ENCODE measurements around the gene FHOD1.

The FHOD1 gene

DNA sequence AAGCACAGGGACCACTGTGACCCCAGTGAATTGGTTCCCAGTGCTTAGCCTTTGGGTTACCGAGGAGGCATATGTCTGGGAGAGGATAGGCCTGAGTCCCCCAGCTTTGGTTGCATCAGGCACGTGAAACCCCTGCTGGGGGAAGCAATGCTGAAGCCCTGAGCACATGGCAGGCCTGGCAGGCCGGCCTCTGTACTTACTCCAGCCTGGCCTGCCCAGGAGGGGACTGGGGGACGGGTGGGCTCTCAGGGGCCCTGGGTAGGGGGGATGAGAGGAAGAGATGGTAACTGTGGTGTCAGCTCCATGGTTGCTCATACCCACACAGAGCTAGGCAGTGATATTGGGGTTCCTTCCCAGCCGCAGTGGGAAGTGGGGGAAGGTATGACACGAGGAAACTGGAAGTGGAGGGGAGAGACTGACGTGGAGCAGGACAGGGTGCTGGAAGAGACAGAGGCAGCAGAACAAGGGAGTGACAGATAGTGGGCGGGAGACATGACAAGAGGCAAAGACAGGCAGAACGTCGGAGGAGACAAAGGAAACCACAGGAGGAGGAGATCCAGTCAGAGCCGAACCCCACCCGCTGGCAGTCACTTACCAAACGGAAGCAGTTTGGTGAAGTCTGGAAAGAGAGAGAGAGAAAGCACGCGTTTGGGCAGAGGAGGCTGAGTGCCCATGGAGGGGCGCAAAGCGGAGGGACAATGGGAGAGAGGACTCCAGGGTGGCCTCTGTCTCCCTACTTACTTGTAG is 11.3 kb downstream of the FHOD1 start:
- peak in 2 of 51 donors; percentile 21 to 59 for DNase-seq

DNA sequence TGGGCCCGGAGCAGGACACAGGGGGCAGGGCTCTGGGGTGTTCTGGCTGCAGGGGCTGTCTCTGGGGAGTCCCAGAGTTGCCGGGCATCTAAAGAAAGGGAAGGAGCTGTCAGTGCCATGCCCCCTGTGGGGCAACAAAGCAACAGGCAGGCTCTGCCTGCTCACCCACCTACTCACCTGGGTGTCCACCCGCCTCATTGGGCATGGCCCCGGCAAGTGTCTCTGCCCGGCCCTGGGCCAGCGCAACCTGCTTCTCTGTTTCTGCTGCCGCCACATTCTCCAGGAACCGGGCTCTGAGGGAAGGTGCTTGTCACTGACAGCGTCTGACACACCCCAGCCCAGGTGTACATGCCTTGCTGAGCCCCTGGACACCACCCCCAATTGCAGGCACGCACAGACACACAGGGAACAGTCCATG is 13.1 kb downstream of the FHOD1 start:
- no peak for DNase-seq

DNA sequence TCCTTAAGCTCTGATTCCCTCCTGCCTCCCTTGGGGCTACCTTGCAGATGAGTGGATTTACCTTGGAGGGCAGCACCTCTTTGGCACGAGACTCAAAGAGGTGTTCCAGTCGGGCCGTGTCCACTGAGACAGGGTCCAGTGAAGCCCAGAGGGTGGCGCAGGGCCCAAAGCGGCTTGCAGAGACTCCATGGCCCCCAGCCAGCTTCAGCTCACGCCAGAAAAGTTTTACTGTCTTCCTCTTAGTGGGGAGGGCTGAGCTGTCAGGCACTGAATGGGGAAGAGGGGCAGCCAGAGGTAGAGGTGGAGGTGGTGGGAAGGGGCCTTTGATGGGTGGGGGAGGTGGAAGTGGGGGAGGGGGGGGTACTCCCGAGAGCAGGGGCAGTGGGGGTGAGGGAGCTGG is 13.7 kb downstream of the FHOD1 start:
- no peak for DNase-seq

DNA sequence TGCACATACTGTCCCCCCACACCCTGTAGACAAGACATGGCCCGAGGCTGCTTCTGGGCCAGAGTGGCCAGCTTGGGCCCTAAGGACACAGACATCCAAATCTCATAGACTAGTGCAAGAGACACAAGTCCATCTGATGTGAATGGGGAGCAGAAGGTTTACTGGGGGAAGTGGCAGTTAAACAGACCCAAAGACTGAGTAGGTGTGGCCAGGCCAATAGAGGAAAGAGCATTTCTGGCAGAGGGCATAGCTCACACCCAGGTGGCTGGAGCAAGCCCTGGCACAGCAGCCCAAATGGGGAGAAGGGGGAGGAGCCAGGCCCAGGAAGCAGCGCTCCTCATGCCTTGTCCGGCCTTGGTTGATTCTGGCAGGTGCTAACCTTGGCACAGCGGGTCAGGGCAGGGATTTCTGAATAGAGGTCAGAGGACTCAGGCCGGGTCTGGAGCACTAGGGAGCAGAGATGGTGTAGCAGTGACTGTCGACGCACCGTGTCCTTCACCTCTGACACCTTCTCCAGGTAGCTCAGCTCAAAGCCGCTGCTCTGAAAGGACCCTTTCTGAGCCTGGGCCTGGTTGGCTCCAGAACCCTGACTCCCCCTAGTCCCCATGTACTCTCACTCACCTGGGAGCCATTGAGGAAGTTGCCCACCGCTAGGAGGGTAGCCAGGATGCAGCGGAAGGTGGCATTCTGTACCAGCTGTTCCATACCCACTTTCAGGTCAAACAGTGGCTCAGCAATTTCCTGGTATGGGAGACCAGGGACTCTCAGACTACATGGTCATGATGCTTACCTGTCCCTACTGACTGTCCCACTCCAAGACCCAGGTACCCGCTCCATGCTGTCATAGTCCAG is 16.2 kb downstream of the FHOD1 start:
- DNase-seq = no peak

DNA sequence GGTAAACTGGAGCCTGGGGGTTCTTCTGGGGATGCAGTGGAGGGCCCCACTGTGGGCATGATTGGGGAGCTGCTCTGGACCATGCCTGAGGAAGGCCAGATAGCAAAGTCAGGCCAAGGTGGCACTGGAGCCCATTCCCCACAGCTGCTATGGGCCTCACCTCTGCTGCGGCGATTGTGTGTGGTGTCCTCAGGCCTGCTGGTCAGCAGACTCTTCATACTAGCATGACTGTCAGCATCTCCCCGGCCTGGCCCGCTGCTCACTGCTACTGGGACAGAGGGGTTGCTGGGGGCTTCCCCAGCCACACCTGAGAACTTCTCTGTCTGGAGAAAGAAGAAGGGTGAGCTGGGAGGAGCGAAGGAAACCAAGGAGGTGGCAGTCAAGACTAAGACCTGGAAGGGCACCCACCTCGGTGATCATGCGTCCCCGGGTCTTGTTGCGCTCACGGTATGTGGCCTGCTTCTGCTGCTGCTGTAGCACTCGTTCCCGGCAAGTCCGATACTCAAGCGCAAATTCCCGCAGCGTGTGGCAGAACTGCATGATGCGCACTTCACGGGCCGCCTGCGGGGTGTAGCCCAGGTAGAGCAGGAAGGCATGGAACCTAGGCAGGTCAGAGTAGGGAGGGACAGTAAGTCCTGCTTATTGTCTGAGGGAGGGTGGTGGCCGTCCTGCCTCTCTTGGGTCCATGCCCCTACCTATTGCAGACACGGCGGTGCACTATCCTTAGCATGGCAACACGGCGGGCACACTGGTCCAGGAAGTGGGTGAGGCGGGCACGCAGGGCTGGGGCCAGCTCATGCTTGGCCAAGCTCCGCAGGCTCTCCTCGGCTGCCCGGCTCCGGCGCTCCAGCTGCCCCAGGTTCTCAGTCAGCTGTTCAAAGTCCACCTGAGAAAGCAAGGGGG is 17.1 kb downstream of the FHOD1 start:
- no peak for DNase-seq

DNA sequence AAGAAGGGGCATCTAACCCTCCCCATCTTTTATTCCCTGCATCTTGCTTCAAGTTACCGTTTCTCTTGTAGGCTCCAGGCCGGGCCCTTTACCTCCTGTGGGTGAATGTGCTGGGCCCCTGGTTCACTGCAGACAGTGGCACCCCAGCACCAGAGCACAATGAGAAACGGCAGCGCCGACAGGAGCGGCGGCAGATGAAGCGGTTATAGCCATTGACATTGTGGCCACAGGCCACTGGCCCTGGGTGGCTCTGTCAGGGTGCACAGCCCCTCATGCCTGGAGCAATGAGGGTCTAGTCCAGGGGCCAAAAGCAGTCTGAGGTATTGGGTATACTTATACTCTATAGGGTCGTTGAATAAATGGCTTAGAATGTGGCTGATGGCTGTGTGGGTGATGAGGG is 18.4 kb downstream of the FHOD1 start:
- DNase-seq = no peak

DNA sequence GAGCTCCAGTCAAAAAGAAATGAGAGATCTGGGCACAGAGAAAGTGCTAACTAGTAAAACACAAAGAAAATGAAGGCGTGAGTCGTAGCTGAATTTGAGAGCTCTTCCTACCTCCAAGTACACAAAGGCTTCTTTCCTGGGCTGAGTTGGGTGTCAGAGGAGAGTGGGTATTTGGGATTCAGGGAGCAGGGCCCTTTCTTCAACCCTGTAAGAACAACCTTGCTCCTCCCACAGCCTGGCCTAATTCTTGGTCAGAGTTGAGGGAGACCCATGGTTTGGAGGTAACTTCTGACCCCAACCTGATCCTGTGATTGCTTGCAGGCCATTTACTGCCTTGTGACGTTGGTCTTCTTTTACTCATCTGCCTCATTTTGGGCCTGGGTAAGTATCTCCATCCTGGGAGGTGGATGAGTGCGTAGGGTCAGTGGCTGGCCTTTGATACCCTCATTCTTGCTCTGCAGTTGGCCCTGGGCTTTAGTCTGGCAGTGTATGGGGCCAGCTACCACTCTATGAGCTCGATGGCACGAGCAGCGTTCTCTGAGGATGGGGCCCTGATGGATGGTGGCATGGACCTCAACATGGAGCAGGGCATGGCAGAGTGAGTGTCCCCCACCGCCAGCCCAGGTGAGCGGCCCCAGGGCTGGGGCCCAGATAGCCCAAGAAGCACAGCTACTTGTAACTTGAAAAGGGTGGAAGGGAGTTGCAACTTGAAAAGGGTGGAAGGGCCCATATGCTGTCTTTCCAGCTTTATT is 19.1 kb downstream of the FHOD1 start:
- DNase-seq = no peak

DNA sequence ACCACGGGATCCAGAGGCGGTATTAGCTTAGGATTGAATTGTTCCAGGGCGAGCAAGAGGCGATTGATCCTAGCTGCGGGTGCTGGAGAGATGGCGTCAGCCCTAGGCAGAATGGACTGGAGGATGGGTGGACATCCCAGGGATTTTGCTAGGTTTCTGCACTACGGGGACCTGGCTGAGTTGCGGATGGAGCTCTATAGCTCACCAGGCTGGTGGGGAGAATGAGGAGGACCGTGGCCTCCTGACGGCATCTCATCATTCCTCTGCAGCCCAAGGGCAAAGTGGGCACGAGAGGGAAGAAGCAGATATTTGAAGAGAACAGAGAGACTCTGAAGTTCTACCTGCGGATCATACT is 19.7 kb downstream of the FHOD1 start:
- no peak for DNase-seq

DNA sequence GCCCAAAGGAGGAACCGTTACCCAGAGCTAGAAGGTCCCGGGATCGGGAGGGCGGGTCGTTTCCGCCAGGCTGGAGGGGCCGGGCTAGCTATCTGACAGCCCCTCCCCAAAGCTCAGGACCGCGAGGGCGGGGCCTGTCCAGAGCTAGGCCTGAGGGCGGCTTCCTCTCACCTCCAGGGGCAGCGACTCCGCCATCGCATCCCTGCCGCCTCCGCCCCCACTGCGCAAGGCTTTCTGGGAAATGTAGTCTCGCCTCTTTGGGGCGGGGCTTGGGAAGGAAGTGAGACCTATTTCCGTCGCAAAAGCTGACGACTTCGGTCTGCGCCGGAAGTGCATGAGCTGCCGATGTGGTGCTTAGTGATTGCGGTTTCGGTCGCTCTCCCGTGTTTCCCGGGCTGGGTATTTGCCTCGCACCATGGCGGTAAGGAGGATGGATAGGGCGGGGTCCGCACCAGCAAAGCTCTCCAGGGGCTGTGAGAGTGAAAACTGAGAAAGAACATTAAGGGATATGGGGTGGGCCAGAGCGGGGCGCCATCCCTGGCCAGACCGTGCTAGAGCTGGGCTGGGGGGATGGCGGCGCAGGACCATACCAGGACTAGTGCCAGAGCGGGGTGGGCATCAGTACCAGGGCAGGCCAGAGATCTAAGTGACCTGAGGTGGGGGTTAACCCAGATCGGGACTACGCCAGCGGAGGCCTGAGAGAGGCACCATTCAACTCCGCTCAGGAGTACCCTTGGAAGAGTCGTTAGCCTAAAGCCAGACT is 20.3 kb downstream of the FHOD1 start, which contains the start of gene TMEM208:
TMEM208 (plus strand) TSS at position 327 of the 763 bp plus-strand sequence; CDS start at position 416, 89 bp downstream.
- peak; percentile 72 to 98 (median 92) for DNase-seq

DNA sequence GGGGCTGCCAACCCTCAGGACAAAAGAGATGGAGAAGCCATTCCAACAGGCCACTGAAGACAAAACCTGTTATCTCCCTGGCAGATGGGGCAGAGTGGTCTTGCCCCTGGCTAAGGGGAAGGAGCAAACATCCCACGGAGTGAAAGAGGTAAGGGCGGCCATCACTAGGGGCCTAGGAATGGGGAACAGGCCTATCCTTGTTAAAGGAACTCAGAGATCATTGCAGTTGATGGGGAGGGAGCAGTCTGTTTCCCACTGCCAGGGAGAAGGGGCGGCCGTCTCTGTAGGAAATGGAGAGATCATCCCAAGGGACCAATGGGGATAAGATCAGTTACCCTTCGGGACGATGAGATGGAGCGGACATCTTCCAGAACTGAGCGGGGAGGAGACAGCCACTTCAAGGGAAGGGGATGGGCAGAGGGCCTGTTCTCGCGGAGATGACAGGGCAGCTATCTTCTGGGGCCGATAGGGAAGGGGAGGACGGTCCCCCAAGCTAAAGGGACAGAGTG is 20.9 kb downstream of the FHOD1 start:
- no peak for DNase-seq

DNA sequence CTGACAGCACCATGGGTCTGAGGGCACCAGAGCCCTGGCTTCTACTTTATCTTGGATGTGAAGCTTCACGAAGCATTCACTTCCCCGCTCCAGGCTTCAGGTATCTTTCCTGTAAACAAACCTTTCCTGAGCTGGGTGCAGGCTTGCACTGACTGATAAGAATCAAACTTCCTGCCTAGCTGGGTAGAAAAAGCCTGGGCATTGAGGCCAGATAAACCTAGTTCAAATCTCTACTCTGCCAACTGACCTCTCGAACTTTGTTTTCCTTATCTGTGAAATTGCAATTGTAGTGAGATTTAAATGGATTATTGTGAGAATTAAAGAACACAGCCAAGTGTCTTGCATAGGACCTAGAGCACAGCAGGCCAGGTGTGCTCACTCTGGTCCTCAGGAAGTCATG is 23.3 kb downstream of the FHOD1 start:
- no peak for DNase-seq

DNA sequence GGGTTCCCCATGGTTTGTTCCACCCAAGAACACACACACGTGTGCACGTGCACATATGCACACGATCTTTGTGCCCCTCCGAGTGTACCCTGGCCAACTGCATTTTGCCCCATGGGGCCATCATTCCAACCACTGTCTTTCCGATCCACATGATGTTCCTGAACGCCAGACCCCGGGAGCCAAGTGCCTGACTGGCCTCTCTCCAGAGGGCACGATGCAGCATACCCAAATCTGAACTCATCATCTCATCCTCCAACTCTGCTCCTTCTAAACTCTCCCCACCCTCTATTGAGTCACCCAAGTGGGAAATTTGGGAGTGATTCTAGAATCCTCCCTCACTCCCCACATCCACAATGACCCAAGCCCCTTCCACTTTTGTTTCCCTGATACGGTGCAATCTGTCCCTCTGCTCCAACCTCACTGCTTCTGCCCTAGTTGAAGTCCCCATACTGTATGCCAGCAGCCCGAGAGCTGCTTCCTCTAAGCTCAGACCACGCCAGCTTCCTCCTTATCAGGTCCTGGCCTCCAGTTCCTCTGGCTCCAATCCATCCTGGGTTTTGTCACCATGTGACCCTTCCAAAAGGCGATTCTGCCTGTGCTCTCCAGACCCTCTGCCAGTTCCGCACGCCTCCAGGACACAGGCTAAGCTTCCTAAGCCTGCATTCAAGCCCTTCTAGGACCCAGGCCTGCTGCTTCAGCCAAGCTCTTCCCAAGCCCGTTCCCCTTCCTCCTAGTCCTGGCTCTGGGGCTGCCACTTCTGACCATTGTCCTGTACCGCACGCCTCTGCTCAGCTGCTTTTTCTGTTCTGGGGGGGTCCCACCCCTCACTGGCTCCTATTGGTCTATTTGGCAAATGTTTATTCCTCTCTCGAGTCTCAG is 30.4 kb downstream of the FHOD1 start:
- DNase-seq = peak in 4 of 51 donors; percentile 3 to 26 (median 12)

DNA sequence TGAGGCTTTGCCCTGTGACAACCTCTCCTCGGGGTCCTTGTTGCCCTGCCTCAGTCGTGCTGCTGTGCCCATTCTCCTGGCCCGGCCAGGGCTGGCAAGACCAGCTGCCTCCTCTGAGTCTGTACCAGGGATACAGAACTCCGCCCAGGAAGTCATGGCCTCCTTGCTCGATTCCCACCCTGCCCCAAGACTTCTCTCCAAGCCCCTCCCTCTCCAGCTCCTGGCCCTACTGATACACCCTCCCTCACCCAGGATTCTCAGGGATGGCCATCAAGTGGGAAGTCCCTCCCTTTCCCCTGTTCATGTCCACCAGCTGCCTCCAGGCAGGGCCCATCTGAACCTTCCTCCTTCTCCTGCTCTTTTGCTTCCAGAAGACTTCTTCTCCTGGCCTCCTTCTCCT is 31.6 kb downstream of the FHOD1 start:
- DNase-seq = no peak

DNA sequence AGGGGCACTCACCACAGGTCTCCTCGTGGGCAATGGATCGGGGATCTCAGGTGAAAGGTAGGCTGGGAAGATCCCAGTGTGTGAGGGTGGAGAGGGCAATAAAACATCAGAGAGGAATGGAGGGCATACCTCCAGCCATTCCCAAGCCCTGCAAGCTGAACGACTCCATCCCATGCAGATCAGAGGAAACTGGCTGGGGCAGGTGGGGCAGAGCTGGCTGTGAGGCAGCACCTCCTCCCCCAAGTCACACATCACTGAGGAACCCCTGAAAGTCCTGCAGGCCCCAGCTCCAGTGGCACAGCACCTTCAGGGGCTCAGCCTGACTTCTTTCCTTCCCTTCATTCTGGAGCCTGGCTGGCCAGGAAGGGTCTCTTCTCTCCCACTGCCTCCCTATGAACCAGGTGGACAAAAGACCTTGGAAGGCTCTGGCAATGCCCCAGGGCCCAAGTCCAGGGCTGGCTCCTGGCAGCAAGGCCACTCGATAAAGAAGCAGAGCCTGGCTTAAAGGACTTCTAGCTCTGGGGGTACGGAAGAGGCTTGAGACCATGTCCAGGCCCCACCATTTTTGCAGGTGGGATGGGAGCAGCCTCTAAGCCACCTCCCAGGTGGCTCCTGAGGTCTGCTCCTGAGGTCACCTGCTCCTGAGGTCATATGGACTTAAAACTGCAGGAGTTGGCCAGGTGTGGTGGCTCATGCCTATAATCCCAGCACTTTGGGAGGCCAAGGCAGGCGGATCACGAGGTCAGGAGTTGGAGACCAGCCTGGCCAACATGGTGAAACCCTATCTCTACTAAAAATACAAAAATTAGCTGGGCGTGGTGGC is 33.9 kb downstream of the FHOD1 start:
- DNase-seq = no peak

DNA sequence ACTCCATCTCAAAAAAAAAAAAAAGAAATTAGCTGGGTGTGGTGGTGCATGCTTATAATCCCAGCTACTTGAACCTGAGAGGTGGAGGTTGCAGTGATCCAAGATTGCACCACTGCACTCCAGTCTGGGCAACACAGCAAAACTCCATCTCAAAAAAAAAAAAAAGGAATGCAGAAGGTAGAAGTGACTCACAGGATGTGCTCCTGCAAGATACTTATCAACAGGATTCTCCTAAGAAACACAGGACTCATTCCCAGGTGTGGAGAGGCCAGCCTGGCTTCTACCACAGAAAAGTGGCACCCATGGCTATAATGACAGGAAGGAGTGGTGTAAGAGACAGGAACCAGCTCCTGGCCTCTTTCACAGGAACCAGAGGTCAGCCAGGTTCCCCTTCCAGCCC is 34.5 kb downstream of the FHOD1 start:
- DNase-seq = no peak

DNA sequence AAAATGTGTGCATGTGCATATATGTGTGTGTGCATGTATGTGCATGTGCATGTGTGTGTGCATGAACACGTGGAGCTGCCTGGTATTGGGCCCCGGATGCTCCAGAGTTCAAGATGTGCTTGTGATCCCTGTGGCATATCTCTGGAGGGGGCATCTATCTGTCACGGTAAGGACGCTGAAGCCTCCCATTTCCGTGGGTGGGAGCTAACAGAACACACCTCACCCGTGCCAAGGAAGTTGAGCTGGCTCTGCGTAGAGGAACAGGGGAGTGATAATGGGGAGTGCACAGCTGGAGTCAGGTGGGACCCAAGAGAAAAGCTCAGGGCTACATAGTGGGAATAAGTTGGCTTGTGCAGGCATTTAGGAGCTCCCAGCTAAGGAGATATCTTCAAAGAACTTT is 35.6 kb downstream of the FHOD1 start:
- DNase-seq = no peak

DNA sequence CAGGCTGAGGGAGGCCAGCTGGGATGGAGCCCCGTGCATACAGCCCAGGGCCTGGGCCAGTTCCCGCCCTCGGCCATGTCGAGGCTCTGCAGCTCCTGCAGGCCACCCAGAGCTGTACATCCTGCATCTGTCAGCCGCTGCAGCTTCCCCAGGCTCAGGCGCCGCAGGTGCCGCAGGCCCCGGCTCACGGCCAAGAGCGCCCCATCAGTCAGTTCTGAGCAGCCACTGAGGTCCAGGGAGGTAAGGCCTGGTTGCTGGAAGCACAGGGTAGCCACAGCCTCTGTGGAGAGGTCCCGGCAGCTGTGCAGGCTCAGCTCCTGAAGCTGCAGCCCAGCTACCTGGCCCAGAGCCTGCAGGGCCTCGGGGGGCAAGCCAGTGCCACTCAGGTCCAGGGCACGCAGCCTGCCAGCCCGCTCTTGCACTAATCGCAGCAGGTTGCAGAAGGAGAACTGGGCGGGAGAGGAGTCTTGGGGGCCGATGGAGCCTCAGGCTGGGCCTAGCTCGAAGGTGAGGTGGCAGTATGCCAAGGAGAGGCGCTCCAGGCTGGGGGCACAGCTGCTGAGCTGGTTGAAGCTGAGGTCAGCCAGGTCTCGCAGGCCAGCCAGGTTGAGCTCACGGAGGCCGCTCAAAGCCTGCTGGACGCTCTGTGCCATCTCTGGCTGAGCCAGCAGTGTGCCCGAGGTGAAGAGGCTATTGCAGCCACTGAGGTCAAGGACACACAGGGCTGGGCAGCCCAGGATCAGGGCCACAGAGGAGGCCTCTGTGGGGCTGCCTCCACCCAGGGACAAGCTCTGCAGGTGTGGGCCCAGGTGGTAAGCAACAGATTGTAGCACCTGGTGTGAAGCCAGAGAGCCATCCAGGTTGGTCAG is 37.0 kb downstream of the FHOD1 start:
- DNase-seq = no peak
